ENCODE results near the gene PRR7.

- TF ChIP-seq CTCF (conservative IDR thresholded peaks at IDR 0.05; ENCODE audit: low read depth in 2 of 2) (no peak), REST (IDR thresholded peaks at IDR 0.05; ENCODE audit: unreplicated experiment) (no peak), STAT1 (IDR thresholded peaks at IDR 0.05; ENCODE audit: unreplicated experiment) (no peak), ETS1 (IDR thresholded peaks at IDR 0.05) (no peak), EZH2phosphoT487 (IDR thresholded peaks at IDR 0.05; ENCODE audit: unreplicated experiment) (no peak), EZH2 (IDR thresholded peaks at IDR 0.05; ENCODE audit: low read depth, unreplicated experiment) (no peak), POLR2AphosphoS5 (IDR thresholded peaks at IDR 0.05; ENCODE audit: low read depth) (no peak), CREB1 (CRISPR knock-in tag; IDR thresholded peaks at IDR 0.05; ENCODE audit: low read depth) (no peak), JUNB (IDR thresholded peaks at IDR 0.05; ENCODE audit: unreplicated experiment) (no peak), ZNF462 (CRISPR knock-in tag; IDR thresholded peaks at IDR 0.05) (no peak), ZNF331 (CRISPR knock-in tag; IDR thresholded peaks at IDR 0.05; ENCODE audit: low read depth) (no peak)
These were observed 11.5 kb upstream of the PRR7 start for GRCh38 chr5:177434942-177435738.

Data from GM23338 (cell line).